ENCODE results near the gene MCEE. TPM values are rescaled to one million over a fixed set of nuclear protein-coding genes. Genes with fewer than 3 reads are reported as not detected.

Gene MCEE
- total RNA-seq, 2 donors from 2014 or later, result 5.8 to 10.6 TPM

GRCh38 chr2:71153585-71154224, 23.7 kb upstream of the MCEE start:
- ATAC-seq (ENCODE audit: insufficient number of reproducible peaks, low FRiP score, low read depth) (no peak), DNase-seq (ENCODE audit: low spot score) (no peak)
- no peaks in the 10 kb centered on the region for H3K9me3 ChIP-seq
- no peak overlapping the region for H3K27ac ChIP-seq
- no peaks in the 10 kb centered on the region for H3K27me3 ChIP-seq (replicated peaks; ENCODE audit: insufficient read depth)
- peaks cover 10% of the 10 kb centered on the region for H3K36me3 ChIP-seq
- H3K4me3 ChIP-seq, result no peak overlapping the region
- H3K4me1 ChIP-seq (ENCODE audit: control insufficient read depth in 1 of 2, low read depth in 2 of 2), result peaks cover 4 to 9% of the 10 kb centered on the region in 2 donors
- TF ChIP-seq, protein P1, sequence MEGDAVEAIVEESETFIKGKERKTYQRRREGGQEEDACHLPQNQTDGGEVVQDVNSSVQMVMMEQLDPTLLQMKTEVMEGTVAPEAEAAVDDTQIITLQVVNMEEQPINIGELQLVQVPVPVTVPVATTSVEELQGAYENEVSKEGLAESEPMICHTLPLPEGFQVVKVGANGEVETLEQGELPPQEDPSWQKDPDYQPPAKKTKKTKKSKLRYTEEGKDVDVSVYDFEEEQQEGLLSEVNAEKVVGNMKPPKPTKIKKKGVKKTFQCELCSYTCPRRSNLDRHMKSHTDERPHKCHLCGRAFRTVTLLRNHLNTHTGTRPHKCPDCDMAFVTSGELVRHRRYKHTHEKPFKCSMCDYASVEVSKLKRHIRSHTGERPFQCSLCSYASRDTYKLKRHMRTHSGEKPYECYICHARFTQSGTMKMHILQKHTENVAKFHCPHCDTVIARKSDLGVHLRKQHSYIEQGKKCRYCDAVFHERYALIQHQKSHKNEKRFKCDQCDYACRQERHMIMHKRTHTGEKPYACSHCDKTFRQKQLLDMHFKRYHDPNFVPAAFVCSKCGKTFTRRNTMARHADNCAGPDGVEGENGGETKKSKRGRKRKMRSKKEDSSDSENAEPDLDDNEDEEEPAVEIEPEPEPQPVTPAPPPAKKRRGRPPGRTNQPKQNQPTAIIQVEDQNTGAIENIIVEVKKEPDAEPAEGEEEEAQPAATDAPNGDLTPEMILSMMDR (IDR thresholded peaks at IDR 0.05), result no peak

DNA sequence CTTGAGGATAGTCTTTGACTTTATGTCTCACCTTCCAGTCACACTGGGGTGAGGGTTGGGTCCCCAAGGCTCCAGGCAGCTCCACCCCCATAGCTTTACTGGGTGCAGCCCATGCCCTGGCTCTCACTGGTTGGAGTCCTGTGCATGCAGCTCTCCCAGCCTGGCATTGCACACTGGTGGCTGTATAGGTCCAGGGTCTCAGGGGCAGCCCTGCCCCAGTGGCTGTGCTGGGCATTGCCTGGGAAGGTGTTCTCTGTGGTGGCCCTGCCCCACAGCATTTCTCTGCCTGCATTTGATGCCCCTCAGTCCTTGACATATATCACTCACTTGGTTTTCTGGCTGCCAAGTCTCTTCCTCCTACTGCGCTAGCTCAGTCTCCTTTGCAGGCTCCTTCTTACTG, 21.6 kb upstream of the MCEE start:
- Histone ChIP-seq H3K27me3 (replicated peaks; ENCODE audit: insufficient read depth) (no peaks in the 10 kb centered on the region), H3K36me3 (peaks cover 20% of the 10 kb centered on the region), H3K27ac (no peak overlapping the region), H3K9me3 (no peaks in the 10 kb centered on the region), H3K4me3 (no peak overlapping the region), H3K4me1 (ENCODE audit: control insufficient read depth in 1 of 2, low read depth in 2 of 2) (no peaks in the 10 kb centered on the region)
- no peak for DNase-seq (ENCODE audit: low spot score)
- TF ChIP-seq, protein P1 (IDR thresholded peaks at IDR 0.05), result no peak
- ATAC-seq (ENCODE audit: insufficient number of reproducible peaks, low FRiP score, low read depth), result no peak

DNA sequence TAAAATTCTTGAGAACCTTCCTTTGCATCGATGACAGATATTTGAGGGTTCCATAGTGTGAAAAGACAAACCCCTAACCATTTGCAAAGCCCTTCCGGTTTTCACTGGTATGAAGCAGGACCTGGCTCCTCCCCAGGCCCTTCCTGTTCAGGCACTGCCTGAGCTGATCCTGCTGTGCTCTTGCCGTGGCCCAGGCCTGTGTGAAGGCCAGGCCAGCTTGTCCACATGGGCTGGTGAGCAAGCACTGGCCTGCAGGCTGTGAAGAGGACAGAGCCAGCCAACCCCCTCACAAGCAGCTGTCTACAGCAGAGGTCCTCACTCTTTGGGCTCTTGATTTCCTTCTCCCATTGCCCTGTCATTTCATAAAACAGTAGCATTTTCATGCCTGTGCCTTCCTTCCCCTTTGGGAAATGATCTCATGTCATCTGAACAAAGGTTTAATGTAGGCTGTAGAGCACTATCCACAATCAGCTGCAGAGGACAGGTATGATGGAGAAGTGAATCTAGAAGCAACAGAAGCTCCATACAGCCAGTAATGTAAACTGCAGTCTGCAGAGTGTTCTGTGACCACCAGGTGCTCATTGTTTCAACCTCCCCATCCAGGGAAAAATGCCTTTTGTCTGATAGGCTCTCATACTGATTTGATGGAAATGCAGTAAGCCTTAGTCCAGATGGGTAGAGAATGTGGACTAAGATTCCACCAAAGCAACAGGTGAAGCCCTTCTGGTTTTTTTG, 20.2 kb upstream of the MCEE start:
- Histone ChIP-seq H3K27ac (no peak overlapping the region), H3K9me3 (no peaks in the 10 kb centered on the region), H3K4me3 (no peak overlapping the region), H3K4me1 (ENCODE audit: control insufficient read depth in 1 of 2, low read depth in 2 of 2) (no peaks in the 10 kb centered on the region), H3K27me3 (replicated peaks; ENCODE audit: insufficient read depth) (no peaks in the 10 kb centered on the region), H3K36me3 (peaks cover 34% of the 10 kb centered on the region)
- TF ChIP-seq, protein P1 (IDR thresholded peaks at IDR 0.05), result no peak
- no peak for ATAC-seq (ENCODE audit: insufficient number of reproducible peaks, low FRiP score, low read depth)
- DNase-seq (ENCODE audit: low spot score), result no peak

DNA sequence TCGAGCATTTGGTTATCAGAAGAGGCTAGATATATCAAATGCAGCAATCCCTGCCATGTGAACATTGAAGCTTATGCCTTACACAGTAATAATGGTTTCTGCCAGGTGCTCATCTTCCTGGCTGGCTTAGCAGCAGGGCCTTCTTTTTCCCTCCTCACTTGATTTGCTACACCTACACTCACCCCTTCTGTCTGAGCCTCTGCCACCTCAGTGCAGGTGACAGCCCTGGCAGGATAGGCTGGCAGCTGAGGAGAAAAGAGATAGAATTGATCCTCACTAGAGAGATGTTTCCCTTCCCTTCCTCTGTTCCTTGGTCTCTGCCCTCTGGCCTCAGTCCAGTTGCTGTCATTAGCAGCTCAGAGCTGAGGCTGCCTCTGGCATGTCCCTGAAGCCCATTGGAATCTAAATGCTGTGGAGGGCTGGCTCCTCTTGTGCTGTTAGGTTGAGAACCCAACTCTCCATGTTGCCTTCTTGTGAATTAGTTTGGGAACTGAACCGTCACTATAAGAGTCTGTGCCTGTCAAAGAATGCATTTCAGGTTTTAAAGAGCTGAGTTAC, 18.6 kb upstream of the MCEE start:
- Histone ChIP-seq H3K4me1 (ENCODE audit: control insufficient read depth in 1 of 2, low read depth in 2 of 2) (no peaks in the 10 kb centered on the region), H3K4me3 (no peak overlapping the region), H3K27ac (no peak overlapping the region), H3K27me3 (replicated peaks; ENCODE audit: insufficient read depth) (no peaks in the 10 kb centered on the region), H3K36me3 (peaks cover 49% of the 10 kb centered on the region), H3K9me3 (no peaks in the 10 kb centered on the region)
- ATAC-seq (ENCODE audit: insufficient number of reproducible peaks, low FRiP score, low read depth) (no peak), DNase-seq (ENCODE audit: low spot score) (no peak)
- TF ChIP-seq, protein P1 (IDR thresholded peaks at IDR 0.05), result no peak

- DNase-seq (ENCODE audit: low spot score), result no peak
- H3K36me3 ChIP-seq, result peaks cover 77% of the 10 kb centered on the region
- H3K27ac ChIP-seq, result no peak overlapping the region
- no peak for ATAC-seq (ENCODE audit: insufficient number of reproducible peaks, low FRiP score, low read depth)
- H3K4me1 ChIP-seq (ENCODE audit: control insufficient read depth in 1 of 2, low read depth in 2 of 2), result no peaks in the 10 kb centered on the region
- no peak overlapping the region for H3K4me3 ChIP-seq
- H3K9me3 ChIP-seq, result no peaks in the 10 kb centered on the region
- no peaks in the 10 kb centered on the region for H3K27me3 ChIP-seq (replicated peaks; ENCODE audit: insufficient read depth)
- TF ChIP-seq, protein P1 (IDR thresholded peaks at IDR 0.05), result no peak
Measured at GRCh38 chr2:71143782-71144181, 13.8 kb upstream of the MCEE start.

Data from thoracic aorta (tissue), 2 donors.